Measurements from ENCODE around the gene C10orf53.

Gene C10orf53

GRCh38 chr10:49689882-49690510 lies 10.5 kb downstream of the C10orf53 start:
- Histone ChIP-seq H3K27ac (ENCODE audit: low read depth, low read length) (no peak overlapping the region), H3K4me1 (ENCODE audit: control insufficient read depth, insufficient read depth, low read length) (peaks cover 35% of the 10 kb centered on the region), H3K36me3 (ENCODE audit: control insufficient read depth, insufficient read depth, low read length) (no peaks in the 10 kb centered on the region), H3K9me3 (ENCODE audit: control insufficient read depth, insufficient read depth, low read depth, low read length) (peaks cover 21% of the 10 kb centered on the region), H3K27me3 (ENCODE audit: control insufficient read depth, insufficient read depth, low read length) (peaks cover 83% of the 10 kb centered on the region), H3K4me3 (ENCODE audit: low read depth, low read length) (peak overlapping the region; percentile 45), H3K9ac (ENCODE audit: low read length) (no peak overlapping the region)

GRCh38 chr10:49690698-49691356 lies 11.4 kb downstream of the C10orf53 start:
- Histone ChIP-seq H3K9me3 (ENCODE audit: control insufficient read depth, insufficient read depth, low read depth, low read length) (peaks cover 16% of the 10 kb centered on the region), H3K9ac (ENCODE audit: low read length) (peak overlapping the region; percentile 17), H3K36me3 (ENCODE audit: control insufficient read depth, insufficient read depth, low read length) (no peaks in the 10 kb centered on the region), H3K4me1 (ENCODE audit: control insufficient read depth, insufficient read depth, low read length) (peaks cover 35% of the 10 kb centered on the region), H3K27me3 (ENCODE audit: control insufficient read depth, insufficient read depth, low read length) (peaks cover 91% of the 10 kb centered on the region), H3K27ac (ENCODE audit: low read depth, low read length) (no peak overlapping the region), H3K4me3 (ENCODE audit: low read depth, low read length) (peak overlapping the region; percentile 45)

GRCh38 chr10:49691588-49691987 lies 12.1 kb downstream of the C10orf53 start:
- H3K4me3 ChIP-seq (ENCODE audit: low read depth, low read length), result no peak overlapping the region
- peaks cover 35% of the 10 kb centered on the region for H3K4me1 ChIP-seq (ENCODE audit: control insufficient read depth, insufficient read depth, low read length)
- peaks cover 96% of the 10 kb centered on the region for H3K27me3 ChIP-seq (ENCODE audit: control insufficient read depth, insufficient read depth, low read length)
- H3K27ac ChIP-seq (ENCODE audit: low read depth, low read length), result no peak overlapping the region
- H3K9ac ChIP-seq (ENCODE audit: low read length), result no peak overlapping the region
- H3K36me3 ChIP-seq (ENCODE audit: control insufficient read depth, insufficient read depth, low read length), result no peaks in the 10 kb centered on the region
- H3K9me3 ChIP-seq (ENCODE audit: control insufficient read depth, insufficient read depth, low read depth, low read length), result peaks cover 16% of the 10 kb centered on the region

GRCh38 chr10:49694466-49694865 lies 15.0 kb downstream of the C10orf53 start:
- Histone ChIP-seq H3K9me3 (ENCODE audit: control insufficient read depth, insufficient read depth, low read depth, low read length) (0 out of 2 replicates have a peak, but pooled peaks cover 5% of the 10 kb centered on the region), H3K9ac (ENCODE audit: low read length) (no peak overlapping the region), H3K4me1 (ENCODE audit: control insufficient read depth, insufficient read depth, low read length) (peaks cover 20% of the 10 kb centered on the region), H3K27me3 (ENCODE audit: control insufficient read depth, insufficient read depth, low read length) (peaks cover 80% of the 10 kb centered on the region), H3K36me3 (ENCODE audit: control insufficient read depth, insufficient read depth, low read length) (no peaks in the 10 kb centered on the region), H3K27ac (ENCODE audit: low read depth, low read length) (no peak overlapping the region), H3K4me3 (ENCODE audit: low read depth, low read length) (no peak overlapping the region)

GRCh38 chr10:49696311-49696710 lies 16.9 kb downstream of the C10orf53 start:
- peaks cover 68% of the 10 kb centered on the region for H3K27me3 ChIP-seq (ENCODE audit: control insufficient read depth, insufficient read depth, low read length)

GRCh38 chr10:49698679-49699078 lies 19.2 kb downstream of the C10orf53 start:
- peaks cover 44% of the 10 kb centered on the region for H3K27me3 ChIP-seq (ENCODE audit: control insufficient read depth, insufficient read depth, low read length)
- no peaks in the 10 kb centered on the region for H3K36me3 ChIP-seq (ENCODE audit: control insufficient read depth, insufficient read depth, low read length)
- no peak overlapping the region for H3K9ac ChIP-seq (ENCODE audit: low read length)
- H3K4me1 ChIP-seq (ENCODE audit: control insufficient read depth, insufficient read depth, low read length), result peaks cover 5% of the 10 kb centered on the region
- H3K4me3 ChIP-seq (ENCODE audit: low read depth, low read length), result no peak overlapping the region
- H3K27ac ChIP-seq (ENCODE audit: low read depth, low read length), result no peak overlapping the region
- no peaks in the 10 kb centered on the region for H3K9me3 ChIP-seq (ENCODE audit: control insufficient read depth, insufficient read depth, low read depth, low read length)

More at GRCh38 chr10:49696311-49696710, 16.9 kb downstream of the C10orf53 start:
- Histone ChIP-seq H3K9me3 (ENCODE audit: control insufficient read depth, insufficient read depth, low read depth, low read length) (0 out of 2 replicates have a peak, but pooled peaks cover 5% of the 10 kb centered on the region), H3K4me3 (ENCODE audit: low read depth, low read length) (no peak overlapping the region), H3K27ac (ENCODE audit: low read depth, low read length) (no peak overlapping the region), H3K36me3 (ENCODE audit: control insufficient read depth, insufficient read depth, low read length) (no peaks in the 10 kb centered on the region), H3K9ac (ENCODE audit: low read length) (no peak overlapping the region), H3K4me1 (ENCODE audit: control insufficient read depth, insufficient read depth, low read length) (peaks cover 10% of the 10 kb centered on the region)

GRCh38 chr10:49700211-49700610 lies 20.8 kb downstream of the C10orf53 start:
- no peak overlapping the region for H3K27ac ChIP-seq (ENCODE audit: low read depth, low read length)
- peaks cover 29% of the 10 kb centered on the region for H3K27me3 ChIP-seq (ENCODE audit: control insufficient read depth, insufficient read depth, low read length)
- H3K4me3 ChIP-seq (ENCODE audit: low read depth, low read length), result no peak overlapping the region
- H3K9ac ChIP-seq (ENCODE audit: low read length), result no peak overlapping the region
- H3K4me1 ChIP-seq (ENCODE audit: control insufficient read depth, insufficient read depth, low read length), result peaks cover 5% of the 10 kb centered on the region
- H3K9me3 ChIP-seq (ENCODE audit: control insufficient read depth, insufficient read depth, low read depth, low read length), result peaks cover 3% of the 10 kb centered on the region; the same call in 1 of the 2 replicates
- no peaks in the 10 kb centered on the region for H3K36me3 ChIP-seq (ENCODE audit: control insufficient read depth, insufficient read depth, low read length)

- H3K27me3 ChIP-seq (ENCODE audit: control insufficient read depth, insufficient read depth, low read length), result peaks cover 23% of the 10 kb centered on the region
- peaks cover 5% of the 10 kb centered on the region for H3K4me1 ChIP-seq (ENCODE audit: control insufficient read depth, insufficient read depth, low read length)
- H3K4me3 ChIP-seq (ENCODE audit: low read depth, low read length), result no peak overlapping the region
- no peak overlapping the region for H3K9ac ChIP-seq (ENCODE audit: low read length)
- no peak overlapping the region for H3K27ac ChIP-seq (ENCODE audit: low read depth, low read length)
- H3K36me3 ChIP-seq (ENCODE audit: control insufficient read depth, insufficient read depth, low read length), result no peaks in the 10 kb centered on the region
- peaks cover 5% of the 10 kb centered on the region; the same call in 1 of the 2 replicates for H3K9me3 ChIP-seq (ENCODE audit: control insufficient read depth, insufficient read depth, low read depth, low read length)
Observed at GRCh38 chr10:49700997-49701396, 21.5 kb downstream of the C10orf53 start.

- no peaks in the 10 kb centered on the region for H3K36me3 ChIP-seq (ENCODE audit: control insufficient read depth, insufficient read depth, low read length)
- no peak overlapping the region for H3K9ac ChIP-seq (ENCODE audit: low read length)
- H3K4me1 ChIP-seq (ENCODE audit: control insufficient read depth, insufficient read depth, low read length), result no peaks in the 10 kb centered on the region
- 0 out of 2 replicates have a peak, but pooled peaks cover 3% of the 10 kb centered on the region for H3K27me3 ChIP-seq (ENCODE audit: control insufficient read depth, insufficient read depth, low read length)
- H3K9me3 ChIP-seq (ENCODE audit: control insufficient read depth, insufficient read depth, low read depth, low read length), result peaks cover 5% of the 10 kb centered on the region; the same call in 1 of the 2 replicates
- no peak overlapping the region for H3K4me3 ChIP-seq (ENCODE audit: low read depth, low read length)
- H3K27ac ChIP-seq (ENCODE audit: low read depth, low read length), result no peak overlapping the region
Observed at GRCh38 chr10:49707585-49707984, 28.1 kb downstream of the C10orf53 start.

GRCh38 chr10:49709934-49710333 lies 30.5 kb downstream of the C10orf53 start:
- Histone ChIP-seq H3K27ac (ENCODE audit: low read depth, low read length) (no peak overlapping the region), H3K9me3 (ENCODE audit: control insufficient read depth, insufficient read depth, low read depth, low read length) (peaks cover 8% of the 10 kb centered on the region), H3K36me3 (ENCODE audit: control insufficient read depth, insufficient read depth, low read length) (no peaks in the 10 kb centered on the region), H3K4me1 (ENCODE audit: control insufficient read depth, insufficient read depth, low read length) (no peaks in the 10 kb centered on the region), H3K9ac (ENCODE audit: low read length) (no peak overlapping the region), H3K27me3 (ENCODE audit: control insufficient read depth, insufficient read depth, low read length) (0 out of 2 replicates have a peak, but pooled peaks cover 3% of the 10 kb centered on the region), H3K4me3 (ENCODE audit: low read depth, low read length) (no peak overlapping the region)

- H3K4me3 ChIP-seq (ENCODE audit: low read depth, low read length), result no peak overlapping the region
- H3K4me1 ChIP-seq (ENCODE audit: control insufficient read depth, insufficient read depth, low read length), result no peaks in the 10 kb centered on the region
- no peak overlapping the region for H3K9ac ChIP-seq (ENCODE audit: low read length)
- peaks cover 7% of the 10 kb centered on the region for H3K9me3 ChIP-seq (ENCODE audit: control insufficient read depth, insufficient read depth, low read depth, low read length)
- H3K27me3 ChIP-seq (ENCODE audit: control insufficient read depth, insufficient read depth, low read length), result 0 out of 2 replicates have a peak, but pooled peaks cover 3% of the 10 kb centered on the region
- no peak overlapping the region for H3K27ac ChIP-seq (ENCODE audit: low read depth, low read length)
- H3K36me3 ChIP-seq (ENCODE audit: control insufficient read depth, insufficient read depth, low read length), result no peaks in the 10 kb centered on the region
Observed at GRCh38 chr10:49710966-49711365, 31.5 kb downstream of the C10orf53 start.
